HFF-Myc (cell line): Measurements from ENCODE around the gene CTAGE9.
"Not testable (repeated sequence)": the region's sequence is repeated elsewhere in the genome, so short reads cannot be mapped to it uniquely, and the experiment has no call there.

Source experiments
- DNase-seq: peaks from one replicate; pipeline ENCODE4 v3.0.0-alpha.2; 2011; ENCODE audit warnings: low read depth; ENCODE audit errors: extremely low read depth
- H3K4me3 ChIP-seq: replicated peaks from 2 replicates; pipeline ENCODE4 v1.5.1; 2011; ENCODE audit warnings: low read depth, mild to moderate bottlenecking, control low read depth, low read length
- TF ChIP-seq, protein P1 (sequence below): IDR thresholded peaks from 2 replicates; pipeline ENCODE4 v1.5.1; 2012; ENCODE audit warnings: mild to moderate bottlenecking, low read depth, low read length, control low read depth; ENCODE audit errors: missing control alignments

Gene CTAGE9, protein sequence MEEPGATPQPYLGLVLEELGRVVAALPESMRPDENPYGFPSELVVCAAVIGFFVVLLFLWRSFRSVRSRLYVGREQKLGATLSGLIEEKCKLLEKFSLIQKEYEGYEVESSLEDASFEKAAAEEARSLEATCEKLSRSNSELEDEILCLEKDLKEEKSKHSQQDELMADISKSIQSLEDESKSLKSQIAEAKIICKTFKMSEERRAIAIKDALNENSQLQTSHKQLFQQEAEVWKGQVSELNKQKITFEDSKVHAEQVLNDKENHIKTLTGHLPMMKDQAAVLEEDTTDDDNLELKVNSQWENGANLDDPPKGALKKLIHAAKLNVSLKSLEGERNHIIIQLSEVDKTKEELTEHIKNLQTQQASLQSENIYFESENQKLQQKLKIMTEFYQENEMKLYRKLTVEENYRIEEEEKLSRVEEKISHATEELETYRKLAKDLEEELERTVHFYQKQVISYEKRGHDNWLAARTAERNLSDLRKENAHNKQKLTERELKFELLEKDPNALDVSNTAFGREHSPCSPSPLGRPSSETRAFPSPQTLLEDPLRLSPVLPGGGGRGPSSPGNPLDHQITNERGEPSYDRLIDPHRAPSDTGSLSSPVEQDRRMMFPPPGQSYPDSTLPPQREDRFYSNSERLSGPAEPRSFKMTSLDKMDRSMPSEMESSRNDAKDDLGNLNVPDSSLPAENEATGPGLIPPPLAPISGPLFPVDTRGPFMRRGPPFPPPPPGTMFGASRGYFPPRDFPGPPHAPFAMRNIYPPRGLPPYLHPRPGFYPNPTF

DNA sequence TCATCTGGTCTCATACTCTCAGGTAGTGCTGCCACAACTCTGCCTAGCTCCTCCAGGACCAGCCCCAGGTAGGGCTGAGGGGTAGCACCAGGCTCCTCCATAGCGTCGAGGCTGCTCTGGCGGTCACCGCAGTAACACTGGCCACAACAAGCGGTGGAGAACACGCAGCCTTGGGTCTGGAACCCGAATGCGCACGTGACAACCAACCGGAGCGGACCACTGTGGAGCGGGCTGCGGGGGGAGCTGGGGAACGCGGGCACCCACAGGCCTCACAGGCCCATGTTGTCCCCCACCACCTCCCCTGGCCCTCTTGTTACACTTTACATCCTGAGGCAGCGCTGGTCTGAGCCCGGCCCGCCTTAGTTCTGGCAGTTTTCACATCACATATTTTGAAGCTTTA is at the start of gene CTAGE9:
Gene CTAGE9, minus strand, starts transcription at position 101 of the 400 bp plus-strand sequence. Its CDS starts 0 bp downstream, at position 101.
- not testable (repeated sequence) for DNase-seq, H3K4me3 ChIP-seq

DNA sequence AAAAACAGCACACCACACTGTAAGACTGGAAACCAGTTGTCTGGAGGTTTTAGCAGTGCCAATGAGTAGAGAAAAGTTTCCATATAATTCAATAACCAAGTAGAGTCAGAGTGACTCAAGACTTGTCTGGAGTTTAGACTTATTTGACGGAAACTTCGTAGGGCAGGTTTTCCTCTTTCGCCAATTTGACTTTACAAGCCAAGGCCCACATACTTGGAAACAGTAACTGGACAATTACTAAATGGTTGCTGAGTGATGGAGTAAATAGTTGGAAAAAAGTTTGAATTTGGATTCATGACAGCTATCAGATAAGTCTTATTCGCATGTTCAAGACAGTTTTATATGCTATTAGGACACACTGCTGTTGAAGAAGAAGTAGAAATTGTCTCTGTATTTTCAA is 48.1 kb upstream of the CTAGE9 start:
- TF ChIP-seq, protein P1, sequence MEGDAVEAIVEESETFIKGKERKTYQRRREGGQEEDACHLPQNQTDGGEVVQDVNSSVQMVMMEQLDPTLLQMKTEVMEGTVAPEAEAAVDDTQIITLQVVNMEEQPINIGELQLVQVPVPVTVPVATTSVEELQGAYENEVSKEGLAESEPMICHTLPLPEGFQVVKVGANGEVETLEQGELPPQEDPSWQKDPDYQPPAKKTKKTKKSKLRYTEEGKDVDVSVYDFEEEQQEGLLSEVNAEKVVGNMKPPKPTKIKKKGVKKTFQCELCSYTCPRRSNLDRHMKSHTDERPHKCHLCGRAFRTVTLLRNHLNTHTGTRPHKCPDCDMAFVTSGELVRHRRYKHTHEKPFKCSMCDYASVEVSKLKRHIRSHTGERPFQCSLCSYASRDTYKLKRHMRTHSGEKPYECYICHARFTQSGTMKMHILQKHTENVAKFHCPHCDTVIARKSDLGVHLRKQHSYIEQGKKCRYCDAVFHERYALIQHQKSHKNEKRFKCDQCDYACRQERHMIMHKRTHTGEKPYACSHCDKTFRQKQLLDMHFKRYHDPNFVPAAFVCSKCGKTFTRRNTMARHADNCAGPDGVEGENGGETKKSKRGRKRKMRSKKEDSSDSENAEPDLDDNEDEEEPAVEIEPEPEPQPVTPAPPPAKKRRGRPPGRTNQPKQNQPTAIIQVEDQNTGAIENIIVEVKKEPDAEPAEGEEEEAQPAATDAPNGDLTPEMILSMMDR, result no peak
- DNase-seq, result no peak
- no peak overlapping the region for H3K4me3 ChIP-seq

DNA sequence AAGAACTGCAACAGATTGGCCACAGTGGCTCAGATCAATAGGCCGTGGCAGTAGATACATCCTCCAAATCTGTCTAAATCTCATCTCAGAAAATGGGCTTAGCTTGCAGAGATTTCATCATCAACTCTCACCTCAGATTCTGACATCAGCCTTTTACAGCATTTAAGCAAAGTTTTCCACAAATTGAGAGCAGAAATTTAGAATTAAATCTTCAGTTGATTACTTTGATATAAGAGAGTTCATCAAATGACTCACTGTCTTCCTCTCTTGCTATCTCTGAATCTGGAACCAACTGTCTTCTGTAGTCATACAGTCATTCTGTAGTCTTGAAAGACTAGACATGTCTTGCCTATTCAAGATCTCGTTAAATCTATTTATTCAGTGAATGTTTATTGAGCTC is 45.2 kb upstream of the CTAGE9 start:
- TF ChIP-seq, protein P1, result no peak
- H3K4me3 ChIP-seq, result no peak overlapping the region
- DNase-seq, result no peak

DNA sequence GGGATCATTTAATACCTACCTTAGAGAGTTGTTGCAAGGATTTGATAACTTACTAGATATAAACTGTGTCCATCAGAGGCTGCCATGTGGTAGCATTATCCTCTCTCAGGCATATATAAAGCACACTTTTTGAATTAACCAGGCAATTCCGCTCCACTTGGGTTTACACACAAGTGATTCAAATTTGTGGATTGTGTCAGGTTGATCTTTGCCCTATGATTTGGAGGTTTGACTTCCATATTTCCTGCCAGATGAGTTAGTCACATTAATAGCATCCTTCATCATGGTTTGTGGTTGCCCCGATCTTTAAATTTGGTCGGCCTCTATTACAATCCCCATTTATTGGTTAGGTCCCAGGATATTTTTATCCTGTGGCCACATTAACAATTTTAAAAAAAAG is 44.8 kb upstream of the CTAGE9 start:
- TF ChIP-seq, protein P1, result no peak
- peak; percentile 89 for DNase-seq
- no peak overlapping the region for H3K4me3 ChIP-seq

DNA sequence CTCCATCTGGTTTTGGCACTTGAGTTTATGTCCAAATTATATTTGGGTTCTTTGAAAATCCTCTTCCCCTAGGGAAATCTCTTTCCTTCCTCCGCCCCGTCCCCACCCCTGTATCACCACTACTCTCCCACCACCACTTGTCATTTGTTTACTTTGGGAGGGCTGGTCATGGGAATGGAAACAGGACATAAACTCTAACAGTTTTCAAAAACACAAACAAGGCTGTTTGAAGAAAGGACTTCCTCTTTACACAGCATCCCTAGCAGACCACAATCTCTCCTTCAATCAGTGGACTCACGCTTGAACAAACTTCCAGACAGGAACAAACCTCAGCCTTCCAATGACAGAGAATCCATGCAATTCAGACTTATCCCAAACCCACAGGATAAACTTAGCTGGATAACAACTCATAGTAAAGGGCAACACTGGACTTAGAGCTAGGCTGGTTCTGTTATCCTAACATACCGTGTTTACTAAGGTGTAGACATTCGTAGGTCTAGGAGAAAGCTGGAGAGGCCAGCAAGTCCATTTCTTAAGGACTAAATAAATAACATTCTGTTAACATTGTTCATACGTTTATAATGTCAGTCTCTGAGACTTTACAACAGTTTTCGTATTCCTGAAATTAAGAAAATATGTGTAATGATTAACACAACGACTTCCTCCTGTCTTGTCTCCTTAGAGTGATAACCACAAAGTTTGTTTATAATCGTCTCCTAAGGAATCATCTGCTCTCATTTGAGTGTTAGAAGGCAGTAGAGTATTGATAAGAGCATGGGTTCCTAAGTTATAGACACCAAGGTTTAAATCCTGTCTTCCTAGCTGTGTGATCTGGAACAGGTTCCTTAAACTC is 44.1 kb upstream of the CTAGE9 start:
- DNase-seq, result no peak
- TF ChIP-seq, protein P1, result no peak
- no peak overlapping the region for H3K4me3 ChIP-seq

DNA sequence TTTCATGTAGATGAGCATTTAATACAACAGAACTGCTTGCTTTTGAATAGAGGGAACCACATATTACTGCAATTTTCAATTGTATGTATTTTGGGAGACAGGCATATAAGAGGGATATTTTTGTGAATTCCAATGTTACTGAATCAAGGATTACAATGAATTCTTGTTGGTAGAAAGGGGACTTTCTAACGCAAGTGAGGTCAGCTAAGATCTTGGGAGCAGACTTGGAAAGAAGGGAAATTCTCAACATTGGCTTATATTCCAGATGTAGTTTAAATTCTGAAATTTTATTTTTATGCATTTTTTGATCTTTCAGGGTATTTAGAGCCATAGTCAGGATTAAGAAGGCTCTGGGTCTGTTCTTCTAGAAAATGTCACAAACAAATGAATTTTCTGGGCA is 43.3 kb upstream of the CTAGE9 start:
- TF ChIP-seq, protein P1, result no peak
- DNase-seq, result no peak
- H3K4me3 ChIP-seq, result no peak overlapping the region

DNA sequence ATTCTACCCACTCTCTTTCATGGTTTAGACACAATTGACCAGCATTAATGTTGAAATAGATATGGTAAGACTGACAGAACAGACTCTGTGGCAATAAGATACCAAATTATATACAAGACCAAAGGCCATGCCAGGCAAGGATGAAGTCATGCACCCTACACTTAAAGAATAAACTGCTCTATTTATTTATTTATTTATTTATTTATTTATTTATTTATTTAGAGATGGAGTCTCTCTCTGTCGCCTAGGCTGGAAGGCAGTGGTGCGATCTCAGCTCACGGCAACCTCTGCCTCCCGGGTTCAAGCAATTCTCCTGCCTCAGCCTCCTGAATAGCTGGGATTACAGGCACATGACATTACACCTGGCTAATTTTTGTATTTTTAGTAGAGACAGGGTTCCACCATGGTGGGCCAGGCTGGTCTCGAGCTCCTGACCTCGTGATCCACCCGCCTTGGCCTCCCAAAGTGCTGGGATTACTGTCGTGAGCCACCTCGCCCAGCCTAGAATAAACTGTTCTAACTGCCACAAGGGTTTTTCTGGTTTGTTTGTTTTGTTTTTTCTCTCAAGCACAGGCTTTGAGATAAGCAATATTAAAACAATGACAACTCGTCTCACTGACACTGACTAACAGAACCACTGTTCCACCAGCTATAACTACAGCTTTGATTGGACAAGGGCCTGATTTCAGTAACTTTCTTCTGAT is 40.3 kb upstream of the CTAGE9 start:
- not testable (repeated sequence) for DNase-seq

More for the DNA sequence above, 40.3 kb upstream of the CTAGE9 start:
- H3K4me3 ChIP-seq, result not testable (repeated sequence)
